SK-N-SH treated with all-trans-retinoic acid at 6 μM for 48 hours (cell line): ENCODE results near the gene ZNF808.
A peak's percentile ranks its signal among the peaks of the same experiment; 100 is the strongest.

ENCODE experiments used
- ATAC-seq: fragments of 200-7000 bp; cut with Tn5 transposase; 3 replicates; pipeline ENCODE4 v1.9.1; 2020; ENCODE audit warnings: mild to moderate bottlenecking, moderate library complexity
- ARNTL ChIP-seq: fragments of 450-650 bp; formaldehyde crosslinking; IDR thresholded peaks from 2 replicates; pipeline ENCODE4 v1.5.0; 2020; ENCODE audit warnings: low read depth, mild to moderate bottlenecking, moderate library complexity, borderline replicate concordance
- BACH2 ChIP-seq: fragments of 250-450 bp; sonication (Bioruptor Pico); IDR thresholded peaks from 2 replicates; pipeline ENCODE4 v1.9.0; 2021; ENCODE audit warnings: mild to moderate bottlenecking, borderline replicate concordance
- CSDC2 ChIP-seq: fragments of 250-450 bp; sonication (Bioruptor Pico); IDR thresholded peaks from 2 replicates; pipeline ENCODE4 v1.5.0; 2020; ENCODE audit warnings: mild to moderate bottlenecking, moderate library complexity
- ESRRG ChIP-seq: fragments of 250-450 bp; sonication (Bioruptor Pico); IDR thresholded peaks from 2 replicates; pipeline ENCODE4 v1.6.1; 2021; ENCODE audit warnings: mild to moderate bottlenecking
- GLIS3 ChIP-seq: fragments of 250-450 bp; sonication (Bioruptor Pico); IDR thresholded peaks from 2 replicates; pipeline ENCODE4 v1.5.0; 2020; ENCODE audit warnings: mild to moderate bottlenecking, moderate library complexity
- ISL1 ChIP-seq: fragments of 250-450 bp; sonication (Bioruptor Pico); IDR thresholded peaks from 2 replicates; pipeline ENCODE4 v2.1.2; 2022; ENCODE audit warnings: mild to moderate bottlenecking, moderate library complexity
- OSR1 ChIP-seq: fragments of 250-450 bp; sonication (Bioruptor Pico); IDR thresholded peaks from 2 replicates; pipeline ENCODE4 v1.8.0; 2022; ENCODE audit warnings: moderate library complexity, mild to moderate bottlenecking, inconsistent platforms
- PATZ1 ChIP-seq: fragments of 250-450 bp; sonication (Bioruptor Pico); IDR thresholded peaks from 2 replicates; pipeline ENCODE4 v1.8.0; 2020; ENCODE audit warnings: mild to moderate bottlenecking, moderate library complexity, borderline replicate concordance
- RARB ChIP-seq: fragments of 250-450 bp; sonication (Bioruptor Pico); IDR thresholded peaks from 2 replicates; pipeline ENCODE4 v1.8.0; 2021; ENCODE audit warnings: mild to moderate bottlenecking, moderate library complexity
- TCF4 ChIP-seq: fragments of 250-450 bp; sonication (Bioruptor Pico); IDR thresholded peaks from 2 replicates; pipeline ENCODE4 v1.8.0; 2021; ENCODE audit warnings: mild to moderate bottlenecking, moderate library complexity, borderline replicate concordance
- TOX ChIP-seq: fragments of 250-450 bp; sonication (Bioruptor Pico); IDR thresholded peaks from 2 replicates; pipeline ENCODE4 v1.8.0; 2021; ENCODE audit warnings: mild to moderate bottlenecking, moderate library complexity, borderline replicate concordance
- ZC3H10 ChIP-seq: fragments of 250-450 bp; sonication (Bioruptor Pico); IDR thresholded peaks from 2 replicates; pipeline ENCODE4 v1.5.1; 2021; ENCODE audit warnings: mild to moderate bottlenecking, moderate library complexity
- ZFP3 ChIP-seq: fragments of 250-450 bp; sonication (Bioruptor Pico); IDR thresholded peaks from 2 replicates; pipeline ENCODE4 v1.5.0; 2020; ENCODE audit warnings: mild to moderate bottlenecking, moderate library complexity
- ZFP30 ChIP-seq: fragments of 450-650 bp; formaldehyde crosslinking; IDR thresholded peaks from 2 replicates; pipeline ENCODE4 v1.5.0; 2022; ENCODE audit warnings: mild to moderate bottlenecking, moderate library complexity
- ZNF565 ChIP-seq: fragments of 450-650 bp; formaldehyde crosslinking; conservative IDR thresholded peaks from 2 replicates; pipeline ENCODE4 v1.5.0; 2020; ENCODE audit warnings: low read depth, mild to moderate bottlenecking, moderate library complexity
- ZNF70 ChIP-seq: fragments of 450-650 bp; formaldehyde crosslinking; IDR thresholded peaks from 2 replicates; pipeline ENCODE4 v1.5.0; 2020; ENCODE audit warnings: mild to moderate bottlenecking, moderate library complexity
- ZNF8 ChIP-seq: fragments of 450-650 bp; formaldehyde crosslinking; IDR thresholded peaks from 2 replicates; pipeline ENCODE4 v1.5.0; 2020; ENCODE audit warnings: mild to moderate bottlenecking, moderate library complexity
- TF ChIP-seq, protein P1 (sequence below): fragments of 250-450 bp; sonication (Bioruptor Pico); IDR thresholded peaks from 2 replicates; pipeline ENCODE4 v1.8.0; 2021; ENCODE audit warnings: low read depth, mild to moderate bottlenecking, moderate library complexity, borderline replicate concordance
- TF ChIP-seq, protein P2 (sequence below): fragments of 250-450 bp; sonication (Bioruptor Pico); IDR thresholded peaks from 2 replicates; pipeline ENCODE4 v1.5.1; 2021; ENCODE audit warnings: mild to moderate bottlenecking, moderate library complexity
- TF ChIP-seq, protein P3 (sequence below): fragments of 250-450 bp; sonication (Bioruptor Pico); IDR thresholded peaks from 2 replicates; pipeline ENCODE4 v1.5.0; 2020; ENCODE audit warnings: mild to moderate bottlenecking, moderate library complexity

ZNF808 gene

DNA sequence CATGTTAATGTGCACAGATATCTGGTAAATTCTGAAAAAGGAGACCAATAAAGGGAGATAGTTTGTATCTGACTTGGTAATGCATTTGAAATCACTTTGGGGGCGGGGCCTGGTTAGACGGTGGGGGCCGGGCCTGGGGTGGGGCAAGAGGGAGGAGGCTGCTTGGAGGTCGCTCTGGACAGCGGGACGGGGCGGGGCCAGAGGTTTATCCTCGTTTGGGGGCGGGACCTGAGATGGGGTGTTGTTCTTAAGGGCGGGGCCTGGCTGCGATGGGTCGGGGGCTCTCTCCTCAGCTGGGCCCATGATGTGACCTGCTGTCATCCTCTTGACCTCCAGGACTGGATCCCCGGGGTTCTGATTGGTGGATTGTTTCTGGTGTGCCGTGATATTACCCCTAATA lies 4.9 kb upstream of the ZNF808 start:
- ATAC-seq: no peak
- TF ChIP-seq GLIS3 (CRISPR knock-in tag) (no peak), ZNF70 (CRISPR knock-in tag) (no peak), RARB (CRISPR knock-in tag) (no peak), TCF4 (no peak), ISL1 (CRISPR knock-in tag) (no peak), PATZ1 (CRISPR knock-in tag) (no peak), ZFP30 (CRISPR knock-in tag) (no peak), CSDC2 (CRISPR knock-in tag) (no peak), BACH2 (CRISPR knock-in tag) (no peak), ESRRG (no peak), ZNF8 (no peak), OSR1 (CRISPR knock-in tag) (no peak), ZNF565 (CRISPR knock-in tag) (no peak), TOX (no peak), ZFP3 (CRISPR knock-in tag) (no peak), ZC3H10 (CRISPR knock-in tag) (no peak)
- TF ChIP-seq, protein P1, sequence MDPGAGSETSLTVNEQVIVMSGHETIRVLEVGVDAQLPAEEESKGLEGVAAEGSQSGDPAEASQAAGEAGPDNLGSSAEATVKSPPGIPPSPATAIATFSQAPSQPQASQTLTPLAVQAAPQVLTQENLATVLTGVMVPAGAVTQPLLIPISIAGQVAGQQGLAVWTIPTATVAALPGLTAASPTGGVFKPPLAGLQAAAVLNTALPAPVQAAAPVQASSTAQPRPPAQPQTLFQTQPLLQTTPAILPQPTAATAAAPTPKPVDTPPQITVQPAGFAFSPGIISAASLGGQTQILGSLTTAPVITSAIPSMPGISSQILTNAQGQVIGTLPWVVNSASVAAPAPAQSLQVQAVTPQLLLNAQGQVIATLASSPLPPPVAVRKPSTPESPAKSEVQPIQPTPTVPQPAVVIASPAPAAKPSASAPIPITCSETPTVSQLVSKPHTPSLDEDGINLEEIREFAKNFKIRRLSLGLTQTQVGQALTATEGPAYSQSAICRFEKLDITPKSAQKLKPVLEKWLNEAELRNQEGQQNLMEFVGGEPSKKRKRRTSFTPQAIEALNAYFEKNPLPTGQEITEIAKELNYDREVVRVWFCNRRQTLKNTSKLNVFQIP: no peak
- TF ChIP-seq, protein P2, sequence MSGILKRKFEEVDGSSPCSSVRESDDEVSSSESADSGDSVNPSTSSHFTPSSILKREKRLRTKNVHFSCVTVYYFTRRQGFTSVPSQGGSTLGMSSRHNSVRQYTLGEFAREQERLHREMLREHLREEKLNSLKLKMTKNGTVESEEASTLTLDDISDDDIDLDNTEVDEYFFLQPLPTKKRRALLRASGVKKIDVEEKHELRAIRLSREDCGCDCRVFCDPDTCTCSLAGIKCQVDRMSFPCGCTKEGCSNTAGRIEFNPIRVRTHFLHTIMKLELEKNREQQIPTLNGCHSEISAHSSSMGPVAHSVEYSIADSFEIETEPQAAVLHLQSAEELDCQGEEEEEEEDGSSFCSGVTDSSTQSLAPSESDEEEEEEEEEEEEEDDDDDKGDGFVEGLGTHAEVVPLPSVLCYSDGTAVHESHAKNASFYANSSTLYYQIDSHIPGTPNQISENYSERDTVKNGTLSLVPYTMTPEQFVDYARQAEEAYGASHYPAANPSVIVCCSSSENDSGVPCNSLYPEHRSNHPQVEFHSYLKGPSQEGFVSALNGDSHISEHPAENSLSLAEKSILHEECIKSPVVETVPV (CRISPR knock-in tag): no peak
- TF ChIP-seq, protein P3, sequence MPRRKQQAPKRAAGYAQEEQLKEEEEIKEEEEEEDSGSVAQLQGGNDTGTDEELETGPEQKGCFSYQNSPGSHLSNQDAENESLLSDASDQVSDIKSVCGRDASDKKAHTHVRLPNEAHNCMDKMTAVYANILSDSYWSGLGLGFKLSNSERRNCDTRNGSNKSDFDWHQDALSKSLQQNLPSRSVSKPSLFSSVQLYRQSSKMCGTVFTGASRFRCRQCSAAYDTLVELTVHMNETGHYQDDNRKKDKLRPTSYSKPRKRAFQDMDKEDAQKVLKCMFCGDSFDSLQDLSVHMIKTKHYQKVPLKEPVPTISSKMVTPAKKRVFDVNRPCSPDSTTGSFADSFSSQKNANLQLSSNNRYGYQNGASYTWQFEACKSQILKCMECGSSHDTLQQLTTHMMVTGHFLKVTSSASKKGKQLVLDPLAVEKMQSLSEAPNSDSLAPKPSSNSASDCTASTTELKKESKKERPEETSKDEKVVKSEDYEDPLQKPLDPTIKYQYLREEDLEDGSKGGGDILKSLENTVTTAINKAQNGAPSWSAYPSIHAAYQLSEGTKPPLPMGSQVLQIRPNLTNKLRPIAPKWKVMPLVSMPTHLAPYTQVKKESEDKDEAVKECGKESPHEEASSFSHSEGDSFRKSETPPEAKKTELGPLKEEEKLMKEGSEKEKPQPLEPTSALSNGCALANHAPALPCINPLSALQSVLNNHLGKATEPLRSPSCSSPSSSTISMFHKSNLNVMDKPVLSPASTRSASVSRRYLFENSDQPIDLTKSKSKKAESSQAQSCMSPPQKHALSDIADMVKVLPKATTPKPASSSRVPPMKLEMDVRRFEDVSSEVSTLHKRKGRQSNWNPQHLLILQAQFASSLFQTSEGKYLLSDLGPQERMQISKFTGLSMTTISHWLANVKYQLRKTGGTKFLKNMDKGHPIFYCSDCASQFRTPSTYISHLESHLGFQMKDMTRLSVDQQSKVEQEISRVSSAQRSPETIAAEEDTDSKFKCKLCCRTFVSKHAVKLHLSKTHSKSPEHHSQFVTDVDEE (CRISPR knock-in tag): no peak

- TF ChIP-seq CSDC2 (CRISPR knock-in tag): no peak
- no peak for TF ChIP-seq PATZ1 (CRISPR knock-in tag)
- no peak for TF ChIP-seq ZNF565 (CRISPR knock-in tag)
- no peak for TF ChIP-seq ZFP3 (CRISPR knock-in tag)
- no peak for TF ChIP-seq ZC3H10 (CRISPR knock-in tag)
These were observed 3.4 kb upstream of the ZNF808 start for GRCh38 chr19:52524086-52524485.

GRCh38 chr19:52527956-52528351 lies 486 bp downstream of the ZNF808 start:
- ATAC-seq: peak; percentile 33

More at GRCh38 chr19:52524086-52524485, 3.4 kb upstream of the ZNF808 start:
- ATAC-seq: no peak

More at GRCh38 chr19:52527956-52528351, 486 bp downstream of the ZNF808 start:
- no peak for TF ChIP-seq GLIS3 (CRISPR knock-in tag)
- TF ChIP-seq, protein P1: no peak
- TF ChIP-seq ARNTL (CRISPR knock-in tag): no peak
